Measurements from ENCODE around the gene TRIM56. TPM values are rescaled to one million over a fixed set of nuclear protein-coding genes. Genes with fewer than 3 reads are reported as not detected.
"Not testable (repeated sequence)": the region's sequence is repeated elsewhere in the genome, so short reads cannot be mapped to it uniquely, and the experiment has no call there.

Gene TRIM56
- total RNA-seq, 1 donor from 2014 or later = 21.0 TPM

- peak; percentile 89 for DNase-seq (ENCODE audit: missing footprints)
Observed at GRCh38 chr7:101126651-101127459, 41.6 kb downstream of the TRIM56 start, which contains the start of gene SERPINE1. Gene SERPINE1 (plus strand): TSS chr7:101127104. CDS start chr7:101128394, 1,290 bp downstream.

GRCh38 chr7:101127460-101128039 lies 42.3 kb downstream of the TRIM56 start:
- intact Hi-C loops (cut with DNase I) = no loop called here
- no peak for DNase-seq (ENCODE audit: missing footprints)
- no peak for ATAC-seq

More at GRCh38 chr7:101126651-101127459, 41.6 kb downstream of the TRIM56 start, which contains the start of gene SERPINE1:
- ATAC-seq = peak; percentile 93
- intact Hi-C loops (cut with DNase I) = no loop called here

DNA sequence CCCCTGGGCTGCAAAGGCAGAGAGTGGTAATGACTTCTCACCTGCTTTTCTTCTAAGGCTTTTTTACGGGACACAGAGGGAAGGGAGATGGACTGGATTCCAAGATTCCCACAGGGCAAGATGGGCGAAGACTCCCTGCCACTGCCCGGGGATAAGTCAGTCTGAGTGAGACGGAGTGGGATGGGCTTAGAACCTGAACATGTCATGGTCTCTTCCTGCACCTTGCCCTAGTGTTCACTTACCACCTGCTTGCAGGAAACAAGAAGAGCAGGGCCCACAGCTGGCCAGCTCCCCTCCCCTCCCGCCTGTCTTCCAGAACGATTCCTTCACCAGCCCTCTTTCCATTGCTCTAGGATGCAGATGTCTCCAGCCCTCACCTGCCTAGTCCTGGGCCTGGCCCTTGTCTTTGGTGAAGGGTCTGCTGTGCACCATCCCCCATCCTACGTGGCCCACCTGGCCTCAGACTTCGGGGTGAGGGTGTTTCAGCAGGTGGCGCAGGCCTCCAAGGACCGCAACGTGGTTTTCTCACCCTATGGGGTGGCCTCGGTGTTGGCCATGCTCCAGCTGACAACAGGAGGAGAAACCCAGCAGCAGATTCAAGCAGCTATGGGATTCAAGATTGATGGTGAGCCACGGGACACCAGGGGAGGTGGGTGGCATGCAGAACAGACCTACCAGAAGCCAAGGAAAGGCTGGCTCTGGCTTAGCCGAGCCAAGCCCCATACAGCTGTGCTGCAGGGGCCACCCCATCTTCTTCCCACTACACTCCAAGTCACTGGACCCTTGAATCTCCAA lies 43.0 kb downstream of the TRIM56 start:
- intact Hi-C loops (cut with DNase I) = no loop called here
- DNase-seq (ENCODE audit: missing footprints) (no peak), ATAC-seq (no peak)

GRCh38 chr7:101129603-101130117 lies 44.4 kb downstream of the TRIM56 start:
- DNase-seq (ENCODE audit: missing footprints) (no peak), ATAC-seq (no peak)
- intact Hi-C loops (cut with DNase I) = no loop called here

GRCh38 chr7:101132626-101133600 lies 47.6 kb downstream of the TRIM56 start:
- ATAC-seq; intact Hi-C loops (cut with DNase I); DNase-seq (ENCODE audit: missing footprints): not testable (repeated sequence)

DNA sequence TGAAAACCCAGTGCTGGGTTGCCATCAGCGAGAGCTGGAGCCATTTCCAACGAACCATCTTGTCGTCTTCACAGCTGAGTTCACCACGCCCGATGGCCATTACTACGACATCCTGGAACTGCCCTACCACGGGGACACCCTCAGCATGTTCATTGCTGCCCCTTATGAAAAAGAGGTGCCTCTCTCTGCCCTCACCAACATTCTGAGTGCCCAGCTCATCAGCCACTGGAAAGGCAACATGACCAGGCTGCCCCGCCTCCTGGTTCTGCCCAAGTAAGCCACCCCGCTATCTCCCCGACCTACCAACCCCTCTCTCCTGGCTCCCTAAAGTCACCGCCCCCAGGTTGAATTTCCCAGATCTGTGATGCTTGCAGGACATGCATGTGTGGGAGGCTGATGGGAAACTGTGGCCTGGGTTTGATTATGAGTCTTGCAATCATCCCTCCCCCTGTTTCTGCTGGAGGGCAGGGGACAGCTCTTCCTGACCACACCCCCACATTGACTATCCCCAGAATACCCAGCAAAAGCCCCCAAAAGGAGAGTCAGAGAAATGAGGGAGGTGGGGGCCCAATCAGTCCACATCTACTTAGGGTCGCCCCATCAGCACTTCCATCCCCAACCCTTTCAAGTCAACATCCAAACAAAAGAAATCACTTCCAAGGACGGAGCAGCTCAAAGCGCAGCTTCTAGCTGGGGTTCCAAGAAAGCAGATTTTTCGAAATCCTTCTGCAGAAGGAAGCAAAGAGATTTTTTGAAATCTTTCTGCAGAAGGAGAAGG lies 48.5 kb downstream of the TRIM56 start:
- intact Hi-C loops (cut with DNase I) = no loop called here
- ATAC-seq = no peak
- DNase-seq (ENCODE audit: missing footprints) = no peak

- no peak for ATAC-seq
- no peak for DNase-seq (ENCODE audit: missing footprints)
- intact Hi-C loops (cut with DNase I) = no loop called here
Observed at GRCh38 chr7:101134399-101134980, 49.2 kb downstream of the TRIM56 start.

GRCh38 chr7:101137651-101138212 lies 52.5 kb downstream of the TRIM56 start:
- no peak for ATAC-seq
- intact Hi-C loops (cut with DNase I) = loop anchor here (1.0 kb wide), 1 partner anchor 42 kb away; no protein-coding TSS in a partner anchor

DNA sequence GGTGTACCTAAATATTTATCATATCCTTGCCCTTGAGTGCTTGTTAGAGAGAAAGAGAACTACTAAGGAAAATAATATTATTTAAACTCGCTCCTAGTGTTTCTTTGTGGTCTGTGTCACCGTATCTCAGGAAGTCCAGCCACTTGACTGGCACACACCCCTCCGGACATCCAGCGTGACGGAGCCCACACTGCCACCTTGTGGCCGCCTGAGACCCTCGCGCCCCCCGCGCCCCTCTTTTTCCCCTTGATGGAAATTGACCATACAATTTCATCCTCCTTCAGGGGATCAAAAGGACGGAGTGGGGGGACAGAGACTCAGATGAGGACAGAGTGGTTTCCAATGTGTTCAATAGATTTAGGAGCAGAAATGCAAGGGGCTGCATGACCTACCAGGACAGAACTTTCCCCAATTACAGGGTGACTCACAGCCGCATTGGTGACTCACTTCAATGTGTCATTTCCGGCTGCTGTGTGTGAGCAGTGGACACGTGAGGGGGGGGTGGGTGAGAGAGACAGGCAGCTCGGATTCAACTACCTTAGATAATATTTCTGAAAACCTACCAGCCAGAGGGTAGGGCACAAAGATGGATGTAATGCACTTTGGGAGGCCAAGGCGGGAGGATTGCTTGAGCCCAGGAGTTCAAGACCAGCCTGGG lies 53.1 kb downstream of the TRIM56 start:
- DNase-seq (ENCODE audit: missing footprints) = no peak
- intact Hi-C loops (cut with DNase I) = loop anchor here (1.0 kb wide), 1 partner anchor 43 kb away; no protein-coding TSS in a partner anchor
- peak; percentile 83 for ATAC-seq

More at GRCh38 chr7:101137651-101138212, 52.5 kb downstream of the TRIM56 start:
- no peak for DNase-seq (ENCODE audit: missing footprints)

DNA sequence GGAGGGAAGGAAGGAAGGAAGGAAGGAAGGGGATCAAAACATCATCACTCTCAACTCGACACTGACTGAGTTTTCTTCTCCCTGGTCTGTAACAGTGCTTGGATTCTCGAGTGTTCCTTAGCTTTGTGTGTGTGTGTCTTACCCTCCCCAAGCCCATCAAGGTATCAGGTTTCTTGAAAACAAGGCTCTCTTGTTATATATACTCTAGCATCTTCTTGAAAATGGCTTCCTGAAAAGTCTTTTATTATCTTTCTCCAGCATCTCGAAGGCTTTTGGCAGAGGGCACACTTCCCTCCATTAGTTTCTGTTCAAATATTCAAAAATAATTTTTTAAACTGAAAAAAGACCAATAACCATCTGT lies 55.0 kb downstream of the TRIM56 start:
- intact Hi-C loops (cut with DNase I) = no loop called here
- no peak for DNase-seq (ENCODE audit: missing footprints)
- ATAC-seq = no peak

- DNase-seq (ENCODE audit: missing footprints) (no peak), ATAC-seq (no peak)
- intact Hi-C loops (cut with DNase I) = no loop called here
Observed at GRCh38 chr7:101140746-101141382, 55.6 kb downstream of the TRIM56 start.

Other genes starting within 250 kb of the TRIM56 start
- 10.2 TPM for gene SLC12A9, start 232.8 kb upstream of the TRIM56 start, total RNA-seq
- gene TRIP6, start 218.1 kb upstream of the TRIM56 start, total RNA-seq = 15.5 TPM
- gene SRRT, start 210.4 kb upstream of the TRIM56 start, total RNA-seq = 70.5 TPM
- gene UFSP1, start 195.8 kb upstream of the TRIM56 start, total RNA-seq = 1.9 TPM
- 0.73 TPM for gene ACHE, start 189.6 kb upstream of the TRIM56 start, total RNA-seq
- gene MUC3A, start 135.9 kb upstream of the TRIM56 start, total RNA-seq = 0.51 TPM
- gene MUC12, start 115.9 kb upstream of the TRIM56 start, total RNA-seq = not detected
- not detected for gene MUC17, start 65.4 kb upstream of the TRIM56 start, total RNA-seq
- gene SERPINE1, start 41.6 kb downstream of the TRIM56 start, total RNA-seq = 1.6 TPM
- 12.8 TPM for gene AP1S1, start 69.0 kb downstream of the TRIM56 start, total RNA-seq
- not detected for gene VGF, start 80.1 kb downstream of the TRIM56 start, total RNA-seq
- not detected for gene NAT16, start 94.8 kb downstream of the TRIM56 start, total RNA-seq
- gene MOGAT3, start 115.6 kb downstream of the TRIM56 start, total RNA-seq = not detected
- gene PLOD3, start 132.1 kb downstream of the TRIM56 start, total RNA-seq = 41.7 TPM
- gene ZNHIT1, start 132.7 kb downstream of the TRIM56 start, total RNA-seq = 57.5 TPM
- gene CLDN15, start 152.3 kb downstream of the TRIM56 start, total RNA-seq = 2.5 TPM
- 331 TPM for gene FIS1, start 159.6 kb downstream of the TRIM56 start, total RNA-seq
- gene IFT22, start 236.3 kb downstream of the TRIM56 start, total RNA-seq = 26.5 TPM